ENCODE measurements around the gene PTAFR. TPM values are rescaled to one million over a fixed set of nuclear protein-coding genes. Genes with fewer than 3 reads are reported as not detected.
A peak's percentile ranks its signal among the peaks of the same experiment; 100 is the strongest.

The PTAFR gene
- total RNA-seq, 1 donor from 2014 or later = 3.6 TPM

- no peak overlapping the region for H3K4me3 Mint-ChIP-seq
- TF ChIP-seq CTCF (IDR thresholded peaks at IDR 0.05) = no peak
- H3K9me3 Mint-ChIP-seq = no peaks in the 10 kb centered on the region
- no peak overlapping the region for H3K27ac Mint-ChIP-seq
- CTCF ChIA-PET = no interaction called here
- intact Hi-C loops (cut with micrococcal nuclease) = no loop called here
- POLR2A ChIA-PET = no interaction called here
- H3K27me3 Mint-ChIP-seq = no peaks in the 10 kb centered on the region
- H3K36me3 Mint-ChIP-seq (ENCODE audit: low read depth) = no peaks in the 10 kb centered on the region
- DNase-seq (no peak), ATAC-seq (ENCODE audit: low read depth) (no peak)
- peaks cover 23% of the 10 kb centered on the region for H3K4me1 Mint-ChIP-seq
These were observed 54.3 kb downstream of the PTAFR start for GRCh38 chr1:28122183-28122582.

- no peak overlapping the region for H3K27ac Mint-ChIP-seq
- H3K36me3 Mint-ChIP-seq (ENCODE audit: low read depth) = no peaks in the 10 kb centered on the region
- intact Hi-C loops (cut with micrococcal nuclease) = no loop called here
- no peak for TF ChIP-seq CTCF (IDR thresholded peaks at IDR 0.05)
- H3K27me3 Mint-ChIP-seq = no peaks in the 10 kb centered on the region
- peaks cover 14% of the 10 kb centered on the region for H3K4me1 Mint-ChIP-seq
- DNase-seq (no peak), ATAC-seq (ENCODE audit: low read depth) (no peak)
- POLR2A ChIA-PET = interaction anchor here (0.6 to 1.4 kb wide), 3 partner anchors 26 to 517 kb away, joined by 6 to 10 read pairs (median 6); no protein-coding TSS in a partner anchor
- CTCF ChIA-PET = interaction anchor here (1.1 kb wide), 1 partner anchor 27 kb away, joined by 4 read pairs; no protein-coding TSS in a partner anchor
- no peaks in the 10 kb centered on the region for H3K9me3 Mint-ChIP-seq
- H3K4me3 Mint-ChIP-seq = no peak overlapping the region
These were observed 56.9 kb downstream of the PTAFR start for GRCh38 chr1:28119556-28119955.

GRCh38 chr1:28118640-28119307, 57.7 kb downstream of the PTAFR start:
- ChIA-PET CTCF (interaction anchor here (1.1 kb wide), 1 partner anchor 26 kb away, joined by 4 read pairs; no protein-coding TSS in a partner anchor), POLR2A (interaction anchor here (1.4 kb wide), 1 partner anchor 26 kb away, joined by 10 read pairs; no protein-coding TSS in a partner anchor)
- intact Hi-C loops (cut with micrococcal nuclease) = no loop called here
- no peak for DNase-seq
- Mint-ChIP-seq H3K9me3 (no peaks in the 10 kb centered on the region), H3K4me1 (peaks cover 16% of the 10 kb centered on the region), H3K27me3 (no peaks in the 10 kb centered on the region), H3K27ac (no peak overlapping the region), H3K4me3 (no peak overlapping the region), H3K36me3 (ENCODE audit: low read depth) (no peaks in the 10 kb centered on the region)
- no peak for TF ChIP-seq CTCF (IDR thresholded peaks at IDR 0.05)
- no peak for ATAC-seq (ENCODE audit: low read depth)

- ATAC-seq (ENCODE audit: low read depth) = no peak
- no peak for DNase-seq
- no peaks in the 10 kb centered on the region for H3K36me3 Mint-ChIP-seq (ENCODE audit: low read depth)
- TF ChIP-seq CTCF (IDR thresholded peaks at IDR 0.05) = no peak
- ChIA-PET POLR2A (interaction anchor here (0.6 to 1.5 kb wide), 3 partner anchors 32 to 391 kb away, joined by 3 to 5 read pairs (median 4); partner anchors contain the start of gene RCC1), CTCF (interaction anchor here (2.0 kb wide), 1 partner anchor 23 kb away, joined by 9 read pairs; no protein-coding TSS in a partner anchor)
- no peak overlapping the region for H3K4me3 Mint-ChIP-seq
- intact Hi-C loops (cut with micrococcal nuclease) = no loop called here
- H3K4me1 Mint-ChIP-seq = peaks cover 26% of the 10 kb centered on the region
- H3K9me3 Mint-ChIP-seq = no peaks in the 10 kb centered on the region
- H3K27me3 Mint-ChIP-seq = no peaks in the 10 kb centered on the region
- H3K27ac Mint-ChIP-seq = peak overlapping the region; percentile 68
These were observed 61.2 kb downstream of the PTAFR start for GRCh38 chr1:28115267-28115666.

- Mint-ChIP-seq H3K27ac (peak overlapping the region; percentile 68), H3K36me3 (ENCODE audit: low read depth) (no peaks in the 10 kb centered on the region), H3K4me3 (no peak overlapping the region), H3K9me3 (no peaks in the 10 kb centered on the region), H3K27me3 (no peaks in the 10 kb centered on the region), H3K4me1 (peaks cover 27% of the 10 kb centered on the region)
- no peak for TF ChIP-seq CTCF (IDR thresholded peaks at IDR 0.05)
- intact Hi-C loops (cut with micrococcal nuclease) = no loop called here
- ATAC-seq (ENCODE audit: low read depth) = no peak
- POLR2A ChIA-PET = interaction anchor here (0.6 to 1.1 kb wide), 3 partner anchors 62 to 391 kb away, joined by 3 to 5 read pairs (median 3); partner anchors contain the start of genes PTAFR and RCC1
- CTCF ChIA-PET = interaction anchor here (0.6 to 2.0 kb wide), 2 partner anchors 18 to 23 kb away, joined by 3 to 9 read pairs; no protein-coding TSS in a partner anchor
- DNase-seq = no peak
These were observed 61.6 kb downstream of the PTAFR start for GRCh38 chr1:28114844-28115243.
